NOMO-1 treated with dmso at 0.1 percent for 144 hours (cell line): ENCODE data around the gene RAB30.

ENCODE experiments used
- DNase-seq: peaks from one replicate; lab custom pipeline; 2025; ENCODE audit not compliant: unreplicated experiment; lab: John Stamatoyannopoulos, UW

RAB30 gene

GRCh38 chr11:83041126-83041525, 30.6 kb downstream of the RAB30 start:
- DNase-seq: no peak

GRCh38 chr11:83039566-83039965, 32.1 kb downstream of the RAB30 start:
- no peak for DNase-seq

DNA sequence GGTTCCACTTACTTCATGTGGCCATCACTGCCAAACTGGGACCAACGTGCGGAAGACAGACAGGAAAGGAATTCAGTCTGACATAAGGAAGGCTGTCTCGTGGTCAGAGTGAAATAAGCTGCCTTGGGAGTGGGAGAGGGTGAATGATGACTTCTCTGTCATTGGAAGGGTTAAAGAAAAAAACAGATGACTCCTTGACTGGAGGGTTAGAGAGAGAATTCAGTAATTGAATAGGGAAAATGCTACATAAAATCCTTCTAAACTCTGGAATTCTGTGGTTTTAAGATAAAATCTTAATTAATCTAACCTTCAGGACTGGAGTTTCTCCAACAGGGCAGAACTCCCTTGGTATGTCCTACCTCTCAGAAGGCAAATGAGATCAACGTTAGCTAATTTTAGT, 33.8 kb downstream of the RAB30 start:
- no peak for DNase-seq

DNA sequence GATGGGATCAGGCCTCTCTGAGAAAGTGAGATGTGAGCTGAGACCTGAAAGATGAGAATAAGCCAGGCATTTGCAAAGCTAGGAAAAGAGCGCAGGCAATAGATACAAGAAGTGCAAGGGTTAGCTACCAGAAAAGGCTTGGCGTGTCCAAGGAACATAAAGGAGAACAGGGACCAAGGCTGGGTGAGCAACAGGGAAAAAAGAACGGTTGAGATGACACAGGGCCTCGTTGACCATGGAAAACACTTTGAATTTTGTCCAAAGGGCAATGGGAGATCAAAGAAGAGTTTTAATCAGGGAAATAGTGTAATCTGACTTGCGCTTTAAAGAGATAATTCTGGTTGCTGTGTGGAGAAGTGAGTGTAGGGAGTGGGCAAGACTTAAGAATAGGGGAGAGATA, 35.0 kb downstream of the RAB30 start:
- DNase-seq: no peak

GRCh38 chr11:83035070-83035854, 36.4 kb downstream of the RAB30 start:
- DNase-seq: no peak

DNA sequence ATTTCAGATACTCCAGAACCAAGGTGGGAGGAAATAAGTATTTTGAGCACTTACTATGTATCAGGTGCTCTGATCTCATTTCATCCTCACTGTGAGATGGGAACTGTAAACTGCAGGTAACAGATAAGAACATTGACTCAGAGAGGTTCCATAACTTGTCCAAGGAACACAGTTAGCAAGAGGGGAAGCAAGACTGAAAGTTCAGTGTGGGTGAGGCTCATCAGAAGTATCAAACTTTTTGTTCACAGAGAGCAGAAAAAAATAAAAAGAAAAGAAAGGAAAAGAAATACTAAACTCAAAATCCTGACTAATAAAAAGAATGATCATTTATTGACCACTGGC, 37.1 kb downstream of the RAB30 start:
- no peak for DNase-seq

GRCh38 chr11:83033972-83034672, 37.6 kb downstream of the RAB30 start:
- DNase-seq: no peak

DNA sequence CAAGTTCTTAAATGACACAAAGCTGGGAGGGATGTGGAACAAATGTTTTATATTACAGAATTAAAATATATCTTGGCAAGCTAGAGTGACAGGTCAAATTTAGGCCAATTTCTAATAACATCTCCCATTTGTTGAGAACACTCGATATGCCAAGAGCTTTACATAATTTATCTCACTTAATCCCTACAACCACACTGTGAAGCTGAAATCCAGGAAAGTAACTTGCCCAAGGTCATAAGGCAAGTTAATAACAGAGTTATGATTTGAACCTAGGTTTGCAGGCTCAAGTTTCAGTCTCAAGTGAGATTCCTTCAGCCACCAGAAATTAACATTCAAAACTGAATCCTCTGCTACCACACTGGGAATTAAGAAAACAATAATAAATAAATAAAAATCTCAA, 38.3 kb downstream of the RAB30 start:
- no peak for DNase-seq

DNA sequence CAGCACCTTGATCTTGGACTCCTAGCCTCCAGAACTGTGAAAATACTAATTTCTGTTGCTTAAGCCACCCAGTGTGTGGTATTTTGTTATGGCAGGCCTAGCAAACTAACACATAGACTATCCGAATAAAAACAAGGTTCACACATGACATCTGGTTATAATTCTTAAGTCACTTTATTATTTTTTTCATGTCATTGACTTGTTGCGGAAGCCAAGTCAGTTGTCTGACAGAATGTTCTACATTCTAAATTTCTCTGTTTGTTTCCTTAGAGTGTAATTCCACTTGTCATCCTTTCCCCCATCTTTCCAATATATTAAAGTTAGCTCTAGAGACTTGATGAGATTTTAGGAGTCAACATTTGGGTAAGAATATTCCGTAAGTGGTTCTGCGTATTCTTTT, 40.6 kb downstream of the RAB30 start:
- DNase-seq: no peak

- no peak for DNase-seq
These were observed 43.9 kb downstream of the RAB30 start for GRCh38 chr11:83027794-83028193.

- DNase-seq: no peak
These were observed 44.4 kb downstream of the RAB30 start for GRCh38 chr11:83027289-83027688.

DNA sequence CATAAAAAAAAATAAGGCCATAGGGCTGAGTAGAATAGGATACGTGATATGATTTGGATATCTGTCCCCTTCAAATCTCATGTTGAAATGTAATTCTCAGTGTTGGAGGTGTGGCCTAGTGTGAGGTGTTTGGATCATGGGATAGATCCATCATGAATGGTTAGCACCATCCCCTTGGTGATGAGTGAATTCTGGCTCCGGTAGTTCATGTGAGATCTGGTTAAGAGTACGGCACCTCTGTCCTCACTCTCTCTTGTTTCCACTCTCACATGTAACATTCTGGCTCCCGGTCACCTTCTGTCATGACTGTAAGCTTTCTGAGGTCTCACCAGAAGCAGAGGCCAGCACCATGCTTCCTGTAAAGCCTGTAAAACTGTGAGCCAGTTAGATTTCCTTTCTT, 45.5 kb downstream of the RAB30 start:
- DNase-seq: no peak

GRCh38 chr11:83025267-83025704, 46.4 kb downstream of the RAB30 start:
- DNase-seq: no peak

DNA sequence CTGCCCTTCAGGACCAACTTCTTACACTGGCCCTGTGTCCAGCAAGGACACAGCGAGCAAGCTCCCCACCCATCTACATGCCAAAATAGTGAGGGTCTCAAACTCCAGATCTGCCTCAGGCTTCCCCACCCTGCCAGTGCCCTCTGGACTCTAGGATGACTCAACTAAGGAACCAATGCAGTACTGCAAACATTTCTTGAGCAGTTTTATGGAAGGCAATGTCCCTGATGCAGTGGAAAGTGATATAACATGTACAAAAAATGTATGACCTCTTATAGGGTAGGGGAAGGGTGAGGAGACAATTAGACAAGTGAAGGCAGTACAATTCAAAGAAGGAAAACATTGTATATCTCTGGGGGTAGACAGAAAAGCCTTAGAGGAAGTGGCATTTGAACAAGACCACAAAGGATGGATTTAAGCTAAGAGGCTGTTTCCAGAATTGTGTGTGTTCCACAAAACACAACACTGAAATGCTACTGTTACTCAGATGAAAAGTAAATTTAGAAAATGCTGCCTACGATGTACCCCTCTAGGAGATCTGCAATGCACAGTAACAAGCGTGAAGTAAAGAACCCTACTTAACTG, 47.3 kb downstream of the RAB30 start:
- no peak for DNase-seq

DNA sequence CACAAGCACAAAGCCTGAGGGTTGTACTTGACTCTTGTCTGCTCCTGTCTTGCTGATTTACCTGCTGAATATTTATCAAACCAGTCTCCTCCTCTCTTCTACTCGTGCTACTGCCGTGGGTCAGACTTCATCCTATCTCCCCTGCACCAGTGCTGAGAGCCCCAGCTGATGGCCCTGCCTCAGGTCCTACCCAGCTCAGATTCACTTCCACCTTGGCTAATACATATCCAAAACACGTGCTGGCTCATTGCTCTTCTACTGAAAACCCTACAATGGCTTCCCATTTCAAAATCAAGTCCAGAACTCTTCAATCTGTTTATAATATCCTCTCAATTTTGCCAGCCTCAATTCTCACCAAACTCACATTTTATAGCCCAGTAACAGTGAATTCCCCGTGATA, 48.3 kb downstream of the RAB30 start:
- no peak for DNase-seq

GRCh38 chr11:83021780-83022125, 49.9 kb downstream of the RAB30 start:
- DNase-seq: no peak

DNA sequence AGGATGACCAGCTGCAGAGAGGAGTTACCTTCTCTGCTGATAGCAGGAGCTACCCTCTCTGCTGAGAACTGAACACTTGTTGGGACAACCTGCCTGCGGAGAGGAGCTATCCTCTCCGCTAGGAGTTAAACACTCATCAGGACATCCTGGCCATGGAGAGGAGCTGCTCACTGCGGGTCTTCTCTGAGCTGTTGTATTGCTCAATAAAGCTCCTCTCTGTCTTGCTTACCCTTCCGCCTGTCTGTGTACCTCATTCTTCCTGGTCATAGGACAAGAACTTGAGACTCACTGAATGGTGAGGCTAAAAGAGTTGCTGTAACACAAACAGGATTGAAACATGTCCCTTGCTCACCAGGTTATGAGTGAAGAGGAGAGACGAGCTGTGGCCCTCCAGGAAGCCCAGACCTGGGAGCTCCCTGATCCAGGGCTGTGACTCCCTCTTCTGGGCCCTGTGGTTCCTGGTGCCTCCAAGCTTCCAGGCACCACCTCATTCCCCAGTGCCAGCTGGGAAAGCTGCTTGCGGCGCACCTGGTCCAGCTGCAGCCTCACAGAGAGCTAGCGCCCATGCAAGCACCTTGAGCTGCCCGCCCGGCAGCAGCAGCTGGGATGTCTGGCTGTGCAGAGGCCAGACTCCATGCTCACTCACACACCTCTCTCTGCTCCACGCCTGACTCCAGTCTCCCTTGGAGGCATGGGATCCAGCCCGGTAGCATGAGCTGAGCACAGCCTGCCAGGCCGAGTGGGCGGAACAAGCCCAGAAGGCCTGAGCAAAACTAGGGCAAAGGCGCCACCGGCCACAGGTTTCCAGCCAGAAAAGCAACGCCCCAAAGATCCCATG, 50.5 kb downstream of the RAB30 start:
- no peak for DNase-seq

GRCh38 chr11:83019888-83020579, 51.7 kb downstream of the RAB30 start:
- no peak for DNase-seq

DNA sequence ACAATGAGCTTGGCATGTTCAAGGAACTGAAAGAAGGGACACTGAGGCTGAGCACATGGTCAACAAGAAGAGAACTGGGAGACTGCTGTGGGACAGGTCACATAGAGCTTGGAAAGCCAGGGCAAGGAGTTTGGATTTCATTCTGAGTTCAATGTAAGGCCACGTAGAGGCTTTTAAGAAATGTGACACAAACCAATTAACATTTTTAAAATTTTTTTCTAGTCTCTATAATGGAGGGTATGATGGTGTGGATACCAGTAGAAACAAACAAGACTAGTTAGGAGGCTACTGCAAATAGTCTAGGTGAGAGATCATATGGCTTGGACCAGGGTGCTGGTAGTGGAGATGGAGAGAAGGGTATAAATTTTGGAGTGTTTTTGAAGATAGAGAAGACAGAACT, 56.7 kb downstream of the RAB30 start:
- DNase-seq: no peak

DNA sequence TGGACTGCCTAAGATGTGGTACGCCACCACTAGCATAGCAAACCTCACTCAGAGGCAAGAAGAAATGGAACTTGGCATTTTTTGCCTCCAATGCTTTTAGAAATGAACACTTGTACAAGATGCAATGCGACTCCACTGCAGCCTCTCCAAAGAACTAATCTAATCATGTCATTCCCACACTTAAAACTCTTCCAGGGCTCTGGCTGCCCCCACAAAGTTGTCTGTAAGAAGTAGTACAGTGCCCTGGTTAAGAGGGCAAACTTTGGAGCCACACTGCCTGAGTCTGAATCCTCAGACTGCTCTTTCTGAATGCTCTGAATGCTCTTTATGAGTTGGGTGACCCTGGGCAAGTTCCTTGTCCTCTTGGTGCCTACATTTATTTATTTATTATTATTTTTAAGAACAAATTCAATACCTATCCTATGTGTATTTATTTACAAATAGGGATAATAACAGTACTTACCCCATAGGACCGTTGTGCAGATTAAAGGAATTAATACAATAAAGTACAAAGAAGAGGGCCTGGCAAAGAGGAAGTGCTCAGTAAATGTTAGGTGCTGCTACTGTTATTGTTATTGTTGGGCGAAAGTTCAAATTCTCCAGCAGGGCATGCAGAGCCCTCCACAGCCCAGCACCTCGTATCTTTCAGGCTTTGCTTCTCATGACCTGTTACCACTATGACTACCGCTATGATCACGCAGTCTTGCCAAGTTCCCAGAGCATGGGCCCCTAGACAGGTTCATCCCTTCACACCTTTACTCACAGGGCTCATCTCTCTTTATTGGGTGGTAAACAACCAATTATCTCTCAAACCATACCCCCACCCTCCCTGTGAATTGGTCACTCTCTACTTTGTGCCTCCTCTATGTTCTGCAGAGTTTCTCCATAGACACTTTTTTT, 59.3 kb downstream of the RAB30 start:
- no peak for DNase-seq
